ENCODE data around the gene CSTPP1. TPM values are rescaled to one million over a fixed set of nuclear protein-coding genes. Genes with fewer than 3 reads are reported as not detected.
"Not testable (repeated sequence)": the region's sequence is repeated elsewhere in the genome, so short reads cannot be mapped to it uniquely, and the experiment has no call there.

The CSTPP1 gene
- total RNA-seq, 1 donor from 2014 or later: 18.0 TPM

DNA sequence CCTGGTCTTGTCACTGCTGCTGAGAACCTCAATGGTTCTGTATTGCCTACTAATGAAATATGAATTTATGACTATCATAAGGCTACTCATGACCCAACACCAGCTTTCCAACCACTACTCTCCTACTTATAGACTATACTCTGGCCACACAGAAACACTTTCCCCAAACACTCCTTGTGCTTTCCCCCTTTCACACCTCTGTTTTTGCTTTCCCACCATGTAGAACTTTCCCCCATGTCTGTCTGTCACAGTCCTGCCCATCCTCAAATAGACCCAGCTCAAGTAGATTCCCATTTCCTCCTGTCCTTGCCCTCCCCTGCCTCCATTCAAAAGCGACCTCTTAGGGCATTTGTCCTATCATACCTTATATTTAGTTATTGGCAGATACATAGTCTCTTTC lies 134.2 kb downstream of the CSTPP1 start:
- no peaks in the 10 kb centered on the region for H3K27me3 Mint-ChIP-seq
- no peak overlapping the region for H3K27ac Mint-ChIP-seq
- intact Hi-C loops (cut with micrococcal nuclease): no loop called here
- DNase-seq: no peak
- no peak overlapping the region for H3K4me3 Mint-ChIP-seq
- H3K4me1 Mint-ChIP-seq: no peaks in the 10 kb centered on the region
- no peaks in the 10 kb centered on the region for H3K36me3 Mint-ChIP-seq (ENCODE audit: low read depth)
- H3K9me3 Mint-ChIP-seq: no peaks in the 10 kb centered on the region

DNA sequence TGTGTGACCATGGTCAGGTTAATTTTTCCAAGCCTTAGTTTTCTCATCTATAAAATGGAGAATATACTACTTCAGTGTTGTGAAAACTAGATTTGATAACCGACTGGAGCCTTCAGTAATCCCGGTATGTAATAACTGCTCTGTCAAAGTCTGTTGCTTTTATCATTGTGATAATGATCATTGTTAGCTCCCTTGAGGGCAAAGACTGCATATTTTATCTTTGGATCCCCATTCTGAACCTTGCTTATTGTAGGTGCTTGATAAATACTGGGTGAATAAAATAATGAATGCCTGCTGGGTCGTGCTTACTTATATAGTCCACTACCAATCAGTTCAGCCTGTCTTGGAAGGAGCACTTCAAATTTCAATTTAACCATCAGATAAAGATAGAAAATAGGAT lies 134.8 kb downstream of the CSTPP1 start:
- no peaks in the 10 kb centered on the region for H3K9me3 Mint-ChIP-seq
- H3K27ac Mint-ChIP-seq: no peak overlapping the region
- no peak overlapping the region for H3K4me3 Mint-ChIP-seq
- no peaks in the 10 kb centered on the region for H3K4me1 Mint-ChIP-seq
- H3K36me3 Mint-ChIP-seq (ENCODE audit: low read depth): no peaks in the 10 kb centered on the region
- H3K27me3 Mint-ChIP-seq: no peaks in the 10 kb centered on the region
- no peak for DNase-seq
- intact Hi-C loops (cut with micrococcal nuclease): no loop called here

DNA sequence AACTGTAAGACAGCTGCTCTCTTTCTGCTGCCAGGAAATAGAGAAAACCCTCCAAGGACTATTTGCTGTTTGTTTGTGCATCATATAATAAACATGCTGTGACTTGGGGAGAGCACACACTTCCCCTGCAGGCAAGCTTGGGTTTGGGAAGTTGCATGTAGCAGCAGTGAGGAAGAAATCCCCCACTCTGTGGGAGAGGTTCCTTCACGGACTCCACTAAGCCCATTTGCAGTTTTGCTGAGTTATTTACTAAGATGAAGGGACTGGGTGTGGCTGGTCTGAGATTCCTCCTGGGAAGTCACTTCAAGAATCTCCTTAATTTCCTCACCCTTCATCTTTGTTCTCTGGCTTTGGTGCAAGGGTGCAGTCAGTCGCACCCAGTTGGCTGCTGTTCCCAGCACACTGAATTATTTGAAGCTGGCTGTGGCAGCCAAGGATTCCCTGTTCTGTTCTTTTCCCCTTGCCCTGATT lies 135.3 kb downstream of the CSTPP1 start:
- H3K4me3 Mint-ChIP-seq: no peak overlapping the region
- no peaks in the 10 kb centered on the region for H3K9me3 Mint-ChIP-seq
- DNase-seq: no peak
- H3K27me3 Mint-ChIP-seq: no peaks in the 10 kb centered on the region
- intact Hi-C loops (cut with micrococcal nuclease): no loop called here
- no peaks in the 10 kb centered on the region for H3K4me1 Mint-ChIP-seq
- no peaks in the 10 kb centered on the region for H3K36me3 Mint-ChIP-seq (ENCODE audit: low read depth)
- no peak overlapping the region for H3K27ac Mint-ChIP-seq

GRCh38 chr11:47078751-47079521 lies 142.4 kb downstream of the CSTPP1 start:
- Mint-ChIP-seq H3K4me3 (no peak overlapping the region), H3K9me3 (no peaks in the 10 kb centered on the region), H3K4me1 (no peaks in the 10 kb centered on the region), H3K36me3 (ENCODE audit: low read depth) (no peaks in the 10 kb centered on the region), H3K27me3 (peaks cover 1% of the 10 kb centered on the region), H3K27ac (no peak overlapping the region)
- DNase-seq: no peak
- intact Hi-C loops (cut with micrococcal nuclease): no loop called here

DNA sequence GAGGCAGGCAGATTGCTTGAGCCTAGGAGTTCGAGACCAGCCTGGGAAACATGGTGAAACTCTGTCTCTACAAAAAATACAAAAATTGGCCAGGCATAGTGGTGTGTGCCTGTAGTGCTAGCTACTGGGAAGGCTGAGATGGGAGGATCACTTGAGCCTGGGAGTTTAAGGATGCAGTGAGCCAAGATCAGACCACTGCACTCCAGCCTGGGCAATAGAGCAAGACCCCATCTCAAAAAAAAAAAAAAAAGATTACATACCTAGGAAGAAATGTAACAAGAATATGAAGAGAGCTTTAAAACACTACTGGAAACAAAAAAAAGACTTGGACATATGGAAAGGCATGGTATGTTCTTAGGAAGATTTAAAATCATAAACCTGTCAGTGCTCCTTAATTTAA lies 144.2 kb downstream of the CSTPP1 start:
- H3K27ac Mint-ChIP-seq; H3K36me3 Mint-ChIP-seq (ENCODE audit: low read depth); H3K4me3 Mint-ChIP-seq; intact Hi-C loops (cut with micrococcal nuclease); DNase-seq; H3K4me1 Mint-ChIP-seq; H3K9me3 Mint-ChIP-seq; H3K27me3 Mint-ChIP-seq: not testable (repeated sequence)

DNA sequence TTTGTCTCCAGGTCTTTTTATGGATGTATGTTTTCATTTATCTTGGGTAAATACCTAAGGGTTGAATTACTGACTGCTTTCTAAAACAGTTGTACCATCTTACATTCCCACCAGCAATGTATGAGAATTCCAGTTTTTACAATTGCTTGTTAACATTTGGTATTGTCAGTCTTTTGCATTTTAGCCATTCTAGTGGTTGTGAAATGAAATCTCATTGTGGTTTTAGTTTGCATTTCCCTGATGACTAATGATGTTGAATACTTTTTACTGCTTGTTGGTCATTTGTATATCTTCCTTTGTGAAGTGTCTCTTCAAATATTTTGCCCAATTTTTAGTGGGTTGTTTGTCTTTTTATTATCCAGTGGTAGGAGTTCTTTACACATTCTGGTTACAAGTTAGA lies 147.4 kb downstream of the CSTPP1 start:
- no peaks in the 10 kb centered on the region for H3K9me3 Mint-ChIP-seq
- no peaks in the 10 kb centered on the region for H3K27me3 Mint-ChIP-seq
- intact Hi-C loops (cut with micrococcal nuclease): no loop called here
- H3K27ac Mint-ChIP-seq: no peak overlapping the region
- no peaks in the 10 kb centered on the region for H3K36me3 Mint-ChIP-seq (ENCODE audit: low read depth)
- H3K4me3 Mint-ChIP-seq: no peak overlapping the region
- no peak for DNase-seq
- no peaks in the 10 kb centered on the region for H3K4me1 Mint-ChIP-seq

DNA sequence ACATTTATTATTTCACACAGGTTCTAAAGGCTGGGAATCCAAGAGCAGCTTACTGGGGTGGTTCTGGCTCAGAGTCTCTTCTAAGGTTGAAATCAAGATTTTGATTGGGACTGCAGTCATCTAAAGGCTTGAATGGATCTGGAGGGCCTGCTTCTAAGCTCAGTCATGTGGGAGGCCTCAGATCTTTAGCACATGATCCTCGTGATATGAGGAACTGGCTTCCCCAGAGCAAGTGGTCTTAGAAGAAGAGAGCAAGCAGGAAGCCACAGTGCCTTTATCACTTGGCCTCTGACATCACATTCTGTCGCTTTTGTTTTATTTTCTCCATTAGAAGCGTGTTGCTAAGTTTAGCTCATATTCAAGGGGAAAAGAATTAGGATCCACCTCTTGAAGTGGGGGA lies 151.2 kb downstream of the CSTPP1 start:
- Mint-ChIP-seq H3K9me3 (no peaks in the 10 kb centered on the region), H3K4me1 (no peaks in the 10 kb centered on the region), H3K27me3 (peaks cover 2% of the 10 kb centered on the region), H3K36me3 (ENCODE audit: low read depth) (no peaks in the 10 kb centered on the region), H3K4me3 (no peak overlapping the region), H3K27ac (no peak overlapping the region)
- no peak for DNase-seq
- intact Hi-C loops (cut with micrococcal nuclease): no loop called here

DNA sequence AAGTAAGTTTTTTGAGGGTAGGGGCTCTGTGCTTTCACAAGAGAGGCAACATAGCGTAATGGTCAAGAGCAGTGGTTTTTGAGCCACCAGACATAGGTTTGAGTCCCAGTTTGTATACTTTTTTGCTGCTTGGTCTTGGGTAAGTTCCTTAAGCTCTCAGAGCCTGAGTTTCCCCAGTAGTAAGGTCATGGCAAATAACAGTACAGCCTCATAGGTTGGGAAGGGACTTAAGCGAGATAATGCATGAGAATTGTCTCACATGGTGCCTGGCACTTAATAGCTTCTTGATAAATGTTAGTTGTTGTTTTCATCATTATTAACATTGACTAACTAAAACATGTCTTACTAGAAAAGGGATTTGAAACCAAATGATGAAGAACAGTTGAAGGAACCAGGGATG lies 157.0 kb downstream of the CSTPP1 start:
- Mint-ChIP-seq H3K4me3 (no peak overlapping the region), H3K27ac (no peak overlapping the region), H3K27me3 (peaks cover 10% of the 10 kb centered on the region), H3K36me3 (ENCODE audit: low read depth) (no peaks in the 10 kb centered on the region), H3K4me1 (no peaks in the 10 kb centered on the region), H3K9me3 (no peaks in the 10 kb centered on the region)
- intact Hi-C loops (cut with micrococcal nuclease): no loop called here
- DNase-seq: no peak

DNA sequence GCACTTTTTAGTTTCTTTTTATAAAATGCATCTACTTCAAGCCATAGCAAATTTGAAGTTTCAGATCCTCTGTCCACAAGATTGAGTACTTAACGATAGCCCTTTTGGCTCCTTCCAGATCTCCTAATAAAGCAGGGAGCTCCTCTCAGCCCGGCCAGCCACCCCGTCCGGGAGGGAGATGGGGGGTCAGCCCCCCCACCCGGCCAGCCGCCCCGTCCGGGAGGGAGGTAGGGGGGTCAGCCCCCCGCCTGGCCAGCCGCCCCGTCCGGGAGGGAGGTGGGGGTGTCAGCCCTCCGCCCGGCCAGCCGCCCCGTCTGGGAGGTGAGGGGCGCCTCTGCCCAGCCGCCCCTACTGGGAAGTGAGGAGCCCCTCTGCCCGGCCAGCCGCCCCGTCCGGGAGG lies 160.3 kb downstream of the CSTPP1 start:
- H3K4me3 Mint-ChIP-seq; H3K9me3 Mint-ChIP-seq; intact Hi-C loops (cut with micrococcal nuclease); H3K4me1 Mint-ChIP-seq; DNase-seq; H3K27ac Mint-ChIP-seq; H3K27me3 Mint-ChIP-seq; H3K36me3 Mint-ChIP-seq (ENCODE audit: low read depth): not testable (repeated sequence)

DNA sequence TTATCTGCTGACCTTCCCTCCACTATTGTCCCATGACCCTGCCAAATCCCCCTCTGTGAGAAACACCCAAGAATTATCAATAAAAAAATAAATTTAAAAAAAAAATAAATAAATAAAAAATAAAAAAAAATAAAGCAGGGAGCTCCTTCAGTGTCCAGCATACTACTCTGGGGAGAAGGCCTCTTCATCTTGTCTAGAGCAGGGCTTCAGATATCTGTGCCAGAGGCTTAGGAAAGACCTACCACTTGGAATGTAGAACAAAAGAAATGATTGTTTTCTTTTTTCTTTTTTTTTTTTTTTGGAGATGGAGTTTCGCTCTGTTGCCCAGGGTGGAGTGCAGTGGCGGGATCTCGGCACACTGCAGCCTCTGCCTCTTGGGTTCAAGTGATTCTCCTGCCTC lies 161.7 kb downstream of the CSTPP1 start:
- H3K27ac Mint-ChIP-seq; DNase-seq; intact Hi-C loops (cut with micrococcal nuclease); H3K27me3 Mint-ChIP-seq; H3K9me3 Mint-ChIP-seq; H3K4me3 Mint-ChIP-seq; H3K36me3 Mint-ChIP-seq (ENCODE audit: low read depth); H3K4me1 Mint-ChIP-seq: not testable (repeated sequence)

DNA sequence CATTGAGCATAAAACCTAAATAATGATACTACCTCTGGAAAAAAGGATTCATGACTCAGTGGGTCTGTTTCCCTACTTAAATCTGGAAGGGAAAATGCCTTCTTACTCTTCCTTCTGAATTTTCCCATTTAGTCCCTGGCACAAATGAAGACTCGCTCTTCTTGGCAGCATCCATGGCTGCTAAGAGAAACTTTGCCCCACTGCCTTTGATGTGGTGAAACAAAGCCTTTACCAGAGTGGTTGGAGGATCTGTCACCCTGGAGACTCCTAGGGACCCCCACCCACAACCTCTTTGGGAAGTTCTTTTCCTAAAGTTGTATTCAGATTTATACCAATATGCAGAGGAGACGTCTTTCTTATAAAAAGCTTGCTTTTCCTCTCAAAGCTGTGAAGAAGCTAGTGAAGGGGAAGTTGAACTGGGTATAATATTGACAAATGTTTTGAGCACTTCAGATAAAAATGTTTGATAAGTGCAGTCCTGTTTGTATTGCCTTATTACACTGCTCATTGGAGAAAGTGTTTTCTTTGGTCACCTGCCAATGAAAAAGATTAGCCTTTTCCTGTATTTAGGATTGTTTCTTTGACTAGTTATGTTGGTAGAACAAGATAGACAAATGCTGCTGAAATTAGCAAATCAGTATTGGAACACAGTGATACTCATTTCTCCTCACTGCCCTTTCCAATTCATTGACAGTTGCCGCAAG lies 162.8 kb downstream of the CSTPP1 start:
- H3K9me3 Mint-ChIP-seq: no peaks in the 10 kb centered on the region
- H3K4me3 Mint-ChIP-seq: no peak overlapping the region
- no peak for DNase-seq
- H3K4me1 Mint-ChIP-seq: peaks cover 2% of the 10 kb centered on the region
- intact Hi-C loops (cut with micrococcal nuclease): no loop called here
- H3K27me3 Mint-ChIP-seq: peaks cover 3% of the 10 kb centered on the region
- H3K36me3 Mint-ChIP-seq (ENCODE audit: low read depth): no peaks in the 10 kb centered on the region
- H3K27ac Mint-ChIP-seq: no peak overlapping the region

GRCh38 chr11:47099918-47100315 lies 163.4 kb downstream of the CSTPP1 start:
- Mint-ChIP-seq H3K4me3 (no peak overlapping the region), H3K27me3 (peaks cover 3% of the 10 kb centered on the region), H3K4me1 (peaks cover 2% of the 10 kb centered on the region), H3K36me3 (ENCODE audit: low read depth) (no peaks in the 10 kb centered on the region), H3K27ac (no peak overlapping the region), H3K9me3 (no peaks in the 10 kb centered on the region)
- no peak for DNase-seq
- intact Hi-C loops (cut with micrococcal nuclease): no loop called here

GRCh38 chr11:47101406-47101805 lies 164.8 kb downstream of the CSTPP1 start:
- H3K27me3 Mint-ChIP-seq: no peaks in the 10 kb centered on the region
- no peaks in the 10 kb centered on the region for H3K9me3 Mint-ChIP-seq
- no peaks in the 10 kb centered on the region for H3K36me3 Mint-ChIP-seq (ENCODE audit: low read depth)
- no peak overlapping the region for H3K27ac Mint-ChIP-seq
- DNase-seq: no peak
- peaks cover 2% of the 10 kb centered on the region for H3K4me1 Mint-ChIP-seq
- no peak overlapping the region for H3K4me3 Mint-ChIP-seq
- intact Hi-C loops (cut with micrococcal nuclease): no loop called here

DNA sequence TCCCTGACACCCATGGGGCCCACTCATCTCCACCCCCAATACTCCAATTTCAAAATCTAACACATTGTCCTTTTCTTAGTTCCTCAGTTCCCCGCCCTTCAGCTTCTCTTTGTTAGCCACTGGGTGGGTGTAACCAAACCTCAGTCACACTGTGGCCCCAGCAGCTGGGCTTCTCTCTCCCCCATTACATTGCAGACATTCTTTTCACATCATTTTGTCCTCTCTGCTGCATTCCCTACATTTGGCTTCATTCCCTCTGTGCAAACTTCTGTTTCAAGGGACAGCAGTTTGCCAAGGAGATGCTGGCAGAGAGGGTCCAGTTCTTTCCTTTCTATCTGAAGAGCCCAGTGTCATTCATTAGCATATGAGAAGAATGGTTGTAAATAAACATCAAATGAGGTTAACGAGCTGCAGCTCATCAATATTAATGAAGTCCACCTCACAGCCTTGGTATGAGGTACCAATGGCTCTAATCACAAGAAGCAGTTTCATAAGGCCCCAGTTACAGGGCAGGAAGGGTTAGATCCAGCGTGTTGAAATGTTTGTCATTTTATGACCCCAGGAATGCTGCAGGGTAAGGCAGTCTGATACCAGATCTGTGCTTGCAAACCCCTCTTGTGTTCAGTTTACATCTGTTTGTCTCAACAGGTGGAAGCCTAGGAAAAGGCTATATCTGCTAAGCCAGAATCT lies 167.8 kb downstream of the CSTPP1 start:
- no peaks in the 10 kb centered on the region for H3K36me3 Mint-ChIP-seq (ENCODE audit: low read depth)
- DNase-seq: no peak
- H3K4me3 Mint-ChIP-seq: no peak overlapping the region
- H3K27me3 Mint-ChIP-seq: no peaks in the 10 kb centered on the region
- no peaks in the 10 kb centered on the region for H3K9me3 Mint-ChIP-seq
- H3K27ac Mint-ChIP-seq: no peak overlapping the region
- intact Hi-C loops (cut with micrococcal nuclease): no loop called here
- peaks cover 2% of the 10 kb centered on the region for H3K4me1 Mint-ChIP-seq

Data from activated CD4-positive, alpha-beta T cell treated with anti-CD3 and anti-CD28 coated beads, Interleukin-2, amount 10 ng/mL, durations not matched to agents 24 days and 14 days (primary cell).